ENCODE data around the gene NOL11. TPM values are rescaled to one million over a fixed set of nuclear protein-coding genes. Genes with fewer than 3 reads are reported as not detected.
A peak's percentile ranks its signal among the peaks of the same experiment; 100 is the strongest.

NOL11 gene
- total RNA-seq, 2 experiments from 2014 or later: 64.9 to 65.5 TPM

- Histone ChIP-seq H3K27ac (ENCODE audit: low read depth, low read length, poor library complexity, severe bottlenecking) (no peak overlapping the region), H3K9me3 (ENCODE audit: low read length) (no peaks in the 10 kb centered on the region), H3K9me2 (ENCODE audit: insufficient read depth, low read length) (no peaks in the 10 kb centered on the region), H2AFZ (ENCODE audit: low read length) (peak overlapping the region; percentile 33), H3K79me2 (ENCODE audit: insufficient read depth, low read depth, low read length) (no peaks in the 10 kb centered on the region), H3K4me1 (ENCODE audit: insufficient read depth, low read length, poor library complexity, severe bottlenecking) (no peaks in the 10 kb centered on the region), H3K4me2 (ENCODE audit: low read length) (no peak overlapping the region), H3K4me3 (ENCODE audit: low read depth, low read length, poor library complexity, severe bottlenecking) (no peak overlapping the region), H3K36me3 (ENCODE audit: insufficient read depth, low read length) (no peaks in the 10 kb centered on the region), H4K20me1 (ENCODE audit: insufficient read depth, low read length) (no peaks in the 10 kb centered on the region)
- CTCF ChIA-PET (ENCODE audit: unreplicated experiment): no interaction called here
- POLR2A ChIA-PET: interaction anchor here (0.7 kb wide), 1 partner anchor 64 kb away, joined by 3 read pairs; no protein-coding TSS in a partner anchor
- intact Hi-C loops (cut with micrococcal nuclease; ENCODE audit: unreplicated experiment): no loop called here
- peak; percentile 30 for DNase-seq (ENCODE audit: low spot score)
- BruUV-seq (replicated peaks): no TSS peak
- TF ChIP-seq CTCF (conservative IDR thresholded peaks at IDR 0.05; ENCODE audit: low read length): peak; percentile 75
- TF ChIP-seq EZH2phosphoT487 (IDR thresholded peaks at IDR 0.05; ENCODE audit: borderline replicate concordance, low read depth, low read length): no peak
Measured at GRCh38 chr17:67779098-67779672, 61.4 kb downstream of the NOL11 start.

- DNase-seq (ENCODE audit: low spot score): no peak
- no peak overlapping the region for H3K4me3 ChIP-seq (ENCODE audit: low read depth, low read length, poor library complexity, severe bottlenecking)
- ChIA-PET POLR2A (no interaction called here), CTCF (ENCODE audit: unreplicated experiment) (interaction anchor here (0.6 kb wide), 1 partner anchor 213 kb away, joined by 3 read pairs; no protein-coding TSS in a partner anchor)
- no peaks in the 10 kb centered on the region for H3K9me3 ChIP-seq (ENCODE audit: low read length)
- H3K4me2 ChIP-seq (ENCODE audit: low read length): no peak overlapping the region
- no peaks in the 10 kb centered on the region for H3K36me3 ChIP-seq (ENCODE audit: insufficient read depth, low read length)
- BruUV-seq (replicated peaks): no TSS peak
- H3K79me2 ChIP-seq (ENCODE audit: insufficient read depth, low read depth, low read length): no peaks in the 10 kb centered on the region
- H4K20me1 ChIP-seq (ENCODE audit: insufficient read depth, low read length): no peaks in the 10 kb centered on the region
- no peaks in the 10 kb centered on the region for H3K9me2 ChIP-seq (ENCODE audit: insufficient read depth, low read length)
- intact Hi-C loops (cut with micrococcal nuclease; ENCODE audit: unreplicated experiment): no loop called here
- TF ChIP-seq EZH2phosphoT487 (IDR thresholded peaks at IDR 0.05; ENCODE audit: borderline replicate concordance, low read depth, low read length) (no peak), CTCF (conservative IDR thresholded peaks at IDR 0.05; ENCODE audit: low read length) (no peak)
- H3K4me1 ChIP-seq (ENCODE audit: insufficient read depth, low read length, poor library complexity, severe bottlenecking): no peaks in the 10 kb centered on the region
- no peak overlapping the region for H2AFZ ChIP-seq (ENCODE audit: low read length)
- H3K27ac ChIP-seq (ENCODE audit: low read depth, low read length, poor library complexity, severe bottlenecking): no peak overlapping the region
Measured at GRCh38 chr17:67784364-67785121, 66.8 kb downstream of the NOL11 start.

GRCh38 chr17:67785122-67785477, 67.4 kb downstream of the NOL11 start:
- POLR2A ChIA-PET: no interaction called here
- no peak for DNase-seq (ENCODE audit: low spot score)
- Histone ChIP-seq H3K9me2 (ENCODE audit: insufficient read depth, low read length) (no peaks in the 10 kb centered on the region), H2AFZ (ENCODE audit: low read length) (no peak overlapping the region), H3K4me1 (ENCODE audit: insufficient read depth, low read length, poor library complexity, severe bottlenecking) (no peaks in the 10 kb centered on the region), H4K20me1 (ENCODE audit: insufficient read depth, low read length) (no peaks in the 10 kb centered on the region), H3K4me2 (ENCODE audit: low read length) (no peak overlapping the region), H3K4me3 (ENCODE audit: low read depth, low read length, poor library complexity, severe bottlenecking) (no peak overlapping the region), H3K36me3 (ENCODE audit: insufficient read depth, low read length) (no peaks in the 10 kb centered on the region), H3K79me2 (ENCODE audit: insufficient read depth, low read depth, low read length) (no peaks in the 10 kb centered on the region), H3K27ac (ENCODE audit: low read depth, low read length, poor library complexity, severe bottlenecking) (no peak overlapping the region), H3K9me3 (ENCODE audit: low read length) (no peaks in the 10 kb centered on the region)
- intact Hi-C loops (cut with micrococcal nuclease; ENCODE audit: unreplicated experiment): no loop called here
- CTCF ChIA-PET (ENCODE audit: unreplicated experiment): interaction anchor here (0.6 kb wide), 1 partner anchor 212 kb away, joined by 3 read pairs; no protein-coding TSS in a partner anchor
- TF ChIP-seq EZH2phosphoT487 (IDR thresholded peaks at IDR 0.05; ENCODE audit: borderline replicate concordance, low read depth, low read length) (no peak), CTCF (conservative IDR thresholded peaks at IDR 0.05; ENCODE audit: low read length) (no peak)
- BruUV-seq (replicated peaks): no TSS peak
